Gastroesophageal sphincter (tissue), 3 donors: ENCODE data around the gene RANGAP1.

Source experiments
- CTCF ChIP-seq, 4 experiments: fragments of 200-600 bp in 2 of 4; fragments of 450-650 bp in 2 of 4; sonication (generic) in 1 of 4; IDR thresholded peaks; one replicate each; pipeline ENCODE4 v1.5.1; 2017 to 2019; ENCODE audit warnings: antibody characterized with exemption in 4 of 4, mild to moderate bottlenecking in 2 of 4, moderate library complexity in 2 of 4
- EP300 ChIP-seq: sonication (generic); formaldehyde crosslinking; IDR thresholded peaks from one replicate; pipeline ENCODE4 v1.6.1; 2017; ENCODE audit warnings: antibody characterized with exemption, mild to moderate bottlenecking
- POLR2A ChIP-seq, 2 donors: fragments of 450-650 bp; IDR thresholded peaks; one replicate each; pipeline ENCODE4 v1.6.1; 2017; ENCODE audit warnings: antibody characterized with exemption in 2 of 2, mild to moderate bottlenecking in 2 of 2, moderate library complexity in 1 of 2

GRCh38 chr22:41216984-41217383 is 69.0 kb downstream of the RANGAP1 start:
- TF ChIP-seq CTCF (IDR thresholded peaks at IDR 0.05) (no peak), POLR2A (IDR thresholded peaks at IDR 0.05) (no peak), EP300 (no peak)
